HG02943 (cell line): ENCODE data around the gene KIF6.
"Not testable (repeated sequence)": the region's sequence is repeated elsewhere in the genome, so short reads cannot be mapped to it uniquely, and the experiment has no call there.

Experiments
- ATAC-seq: cut with Tn5 transposase; IDR thresholded peaks from one replicate; pipeline ENCODE4 v1.9.1; 2021; ENCODE audit warnings: mild to moderate bottlenecking, low read depth, moderate library complexity; ENCODE audit not compliant: unreplicated experiment

Gene KIF6

GRCh38 chr6:39303425-39304153 lies 421.6 kb downstream of the KIF6 start:
- no peak for ATAC-seq

- ATAC-seq: no peak
Observed at GRCh38 chr6:39302669-39303424, 422.4 kb downstream of the KIF6 start.

DNA sequence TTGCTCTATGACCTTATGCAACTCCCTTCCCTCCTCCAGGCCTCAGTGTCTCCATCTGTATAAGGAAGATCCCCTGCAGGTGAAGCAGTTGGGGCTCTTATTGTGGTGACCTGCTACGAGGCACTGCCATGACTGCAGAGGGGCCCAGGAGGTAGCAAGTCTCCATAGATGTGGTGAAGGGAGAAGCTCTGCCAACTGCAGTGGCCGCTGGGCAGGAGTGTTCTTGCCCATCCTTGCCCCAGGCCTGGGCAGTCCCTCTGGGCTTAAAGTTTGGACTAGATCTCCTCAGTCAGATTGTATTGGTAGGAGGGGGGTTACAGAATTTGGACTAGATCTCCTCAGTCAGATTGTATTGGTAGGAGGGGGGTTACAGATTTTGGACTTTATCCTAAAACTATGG lies 423.2 kb downstream of the KIF6 start:
- ATAC-seq: no peak

DNA sequence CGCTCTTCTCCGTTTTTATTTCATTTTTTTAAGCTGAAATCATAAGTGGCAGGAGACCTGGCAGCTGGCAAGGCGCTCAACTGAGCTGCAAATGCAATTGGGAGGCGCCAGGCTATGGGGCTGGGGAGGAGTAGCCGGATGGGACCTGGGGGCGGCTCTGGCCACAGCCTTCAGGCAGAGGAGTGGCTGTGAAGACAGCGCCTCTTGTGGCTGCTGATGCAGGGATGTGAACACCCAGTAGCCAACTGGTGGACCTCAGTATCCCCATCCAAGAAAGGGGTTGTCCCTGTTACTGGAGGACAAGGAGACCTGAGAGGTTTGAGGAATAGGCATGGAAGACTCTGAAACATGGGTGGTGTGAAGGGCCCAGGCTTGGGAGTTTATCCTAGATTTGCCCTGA lies 423.6 kb downstream of the KIF6 start:
- no peak for ATAC-seq

DNA sequence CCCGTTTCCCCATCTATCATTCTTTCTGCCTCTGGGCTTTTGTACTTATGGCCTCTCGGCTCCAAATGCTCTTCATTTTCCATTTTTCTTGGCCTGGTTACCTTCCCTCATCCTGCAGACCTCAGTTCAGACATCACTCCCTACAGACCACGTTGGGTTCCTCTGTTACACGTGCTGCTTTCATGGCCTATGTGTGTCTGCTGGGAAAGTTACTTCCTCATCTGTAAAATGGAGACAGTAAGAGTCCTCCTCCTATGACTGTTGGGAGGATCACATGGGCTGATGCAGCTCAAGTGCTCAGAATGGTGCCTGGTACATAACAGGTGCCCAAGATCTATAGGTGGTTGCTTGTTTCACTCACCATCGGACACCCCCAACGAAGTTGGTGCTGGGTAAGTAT lies 424.5 kb downstream of the KIF6 start:
- no peak for ATAC-seq

DNA sequence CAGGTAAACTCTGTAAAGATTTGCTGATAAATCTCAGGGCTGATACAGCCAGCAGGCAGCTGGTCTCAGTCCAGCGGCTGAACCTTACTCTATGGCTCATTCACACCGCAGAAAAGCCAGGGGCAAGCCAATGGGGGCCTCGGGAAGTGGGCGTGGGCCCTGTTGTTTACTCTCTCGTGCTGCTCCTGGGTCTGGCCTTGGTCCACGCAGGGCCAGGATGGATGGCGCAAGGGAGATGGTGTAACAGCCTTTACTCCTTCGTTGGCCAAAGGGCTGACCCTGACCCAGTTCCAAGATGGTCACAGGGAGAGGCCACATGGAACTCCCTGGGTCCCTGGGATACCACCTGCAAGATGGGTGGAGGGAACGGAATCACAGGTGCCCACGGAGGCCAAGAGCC lies 427.1 kb downstream of the KIF6 start:
- no peak for ATAC-seq

GRCh38 chr6:39296745-39297640 lies 428.2 kb downstream of the KIF6 start:
- no peak for ATAC-seq

DNA sequence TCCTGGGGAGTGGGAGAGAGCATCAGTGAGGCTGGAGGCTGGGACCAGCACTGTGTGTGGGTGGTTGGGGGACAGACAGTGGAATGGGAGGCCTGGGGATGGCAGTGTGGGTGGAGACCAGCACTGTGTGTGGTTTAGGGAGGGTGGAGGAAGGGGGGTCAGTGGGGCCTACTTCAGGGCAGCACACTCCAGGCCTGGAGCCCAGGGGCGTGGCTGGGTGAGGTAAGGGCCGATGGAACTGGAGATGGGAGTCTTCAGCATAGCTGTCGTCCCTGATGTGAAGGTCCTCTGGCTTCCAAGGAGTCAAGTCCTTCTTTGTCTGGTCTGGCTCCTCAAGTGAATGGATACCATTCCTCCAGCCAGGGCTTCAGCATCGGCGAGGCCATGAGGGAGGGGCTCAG lies 429.6 kb downstream of the KIF6 start:
- no peak for ATAC-seq

GRCh38 chr6:39294899-39295298 lies 430.3 kb downstream of the KIF6 start:
- no peak for ATAC-seq

DNA sequence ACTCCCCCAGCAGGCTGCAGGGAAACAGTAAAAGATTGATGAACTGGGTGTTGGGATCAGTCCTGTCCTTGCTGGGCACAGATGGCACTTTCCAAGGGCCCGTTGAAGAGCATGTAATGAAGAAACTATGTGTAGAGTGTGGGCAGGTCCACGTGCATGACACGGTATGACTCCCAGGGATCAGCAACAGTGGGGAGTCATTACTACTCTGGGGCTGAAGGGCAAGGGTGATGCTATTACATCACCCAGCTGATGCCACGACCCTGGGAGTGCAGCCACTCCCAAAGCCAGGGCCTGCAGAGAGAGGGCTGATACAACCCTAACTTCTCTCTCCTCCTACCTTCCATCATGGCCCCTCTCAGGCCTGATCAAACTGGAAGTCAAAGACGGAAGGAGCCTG lies 431.1 kb downstream of the KIF6 start:
- ATAC-seq: no peak

GRCh38 chr6:39292637-39293036 lies 432.6 kb downstream of the KIF6 start:
- no peak for ATAC-seq

DNA sequence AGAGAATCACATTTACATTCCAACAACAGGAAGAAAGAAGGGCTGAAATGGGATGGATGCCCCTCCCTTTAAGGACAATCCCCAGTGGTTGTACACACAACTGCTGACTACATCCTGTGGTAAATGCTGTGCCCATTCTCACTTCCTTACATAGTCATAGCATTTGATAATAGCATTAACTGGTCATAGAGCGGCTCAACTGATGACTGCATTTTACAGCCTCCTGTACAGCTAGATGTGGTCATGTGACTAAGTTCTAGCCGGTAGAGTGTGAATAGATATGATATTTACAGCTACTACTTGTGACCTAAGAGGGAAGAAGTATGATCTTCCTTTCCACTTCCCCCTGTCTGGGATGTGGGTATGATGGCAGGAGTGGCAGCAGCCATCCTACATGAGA lies 435.7 kb downstream of the KIF6 start:
- ATAC-seq: no peak

GRCh38 chr6:39287601-39288000 lies 437.6 kb downstream of the KIF6 start:
- ATAC-seq: no peak

- ATAC-seq: not testable (repeated sequence)
Observed at GRCh38 chr6:39286596-39286995, 438.6 kb downstream of the KIF6 start.

- ATAC-seq: no peak
Observed at GRCh38 chr6:39282774-39283173, 442.4 kb downstream of the KIF6 start.

- ATAC-seq: no peak
Observed at GRCh38 chr6:39281312-39281980, 443.8 kb downstream of the KIF6 start.

GRCh38 chr6:39280247-39280731 lies 444.9 kb downstream of the KIF6 start:
- ATAC-seq: no peak
